Keratinocyte (primary cell): Measurements from ENCODE around the gene TSEN34.
"Not testable (repeated sequence)": the region's sequence is repeated elsewhere in the genome, so short reads cannot be mapped to it uniquely, and the experiment has no call there.

Experiments used
- CTCF ChIP-seq, 3 experiments: IDR thresholded peaks in 1 of 3; conservative IDR thresholded peaks in 1 of 3; optimal IDR thresholded peaks in 1 of 3; 2 replicates in 2 of 3; 3 replicates in 1 of 3; pipeline versions ENCODE3 to v1.5.1; 2011; ENCODE audit warnings: low read length in 3 of 3, mild to moderate bottlenecking in 3 of 3, moderate library complexity in 2 of 3, control low read depth in 1 of 3, inconsistent platforms in 1 of 3; ENCODE audit not compliant: insufficient read depth in 2 of 3; ENCODE audit errors: extremely low read depth in 1 of 3
- EZH2 ChIP-seq: IDR thresholded peaks from one replicate; pipeline ENCODE4 v1.6.1; 2012; ENCODE audit warnings: inconsistent platforms, mild to moderate bottlenecking, low read length, moderate library complexity

DNA sequence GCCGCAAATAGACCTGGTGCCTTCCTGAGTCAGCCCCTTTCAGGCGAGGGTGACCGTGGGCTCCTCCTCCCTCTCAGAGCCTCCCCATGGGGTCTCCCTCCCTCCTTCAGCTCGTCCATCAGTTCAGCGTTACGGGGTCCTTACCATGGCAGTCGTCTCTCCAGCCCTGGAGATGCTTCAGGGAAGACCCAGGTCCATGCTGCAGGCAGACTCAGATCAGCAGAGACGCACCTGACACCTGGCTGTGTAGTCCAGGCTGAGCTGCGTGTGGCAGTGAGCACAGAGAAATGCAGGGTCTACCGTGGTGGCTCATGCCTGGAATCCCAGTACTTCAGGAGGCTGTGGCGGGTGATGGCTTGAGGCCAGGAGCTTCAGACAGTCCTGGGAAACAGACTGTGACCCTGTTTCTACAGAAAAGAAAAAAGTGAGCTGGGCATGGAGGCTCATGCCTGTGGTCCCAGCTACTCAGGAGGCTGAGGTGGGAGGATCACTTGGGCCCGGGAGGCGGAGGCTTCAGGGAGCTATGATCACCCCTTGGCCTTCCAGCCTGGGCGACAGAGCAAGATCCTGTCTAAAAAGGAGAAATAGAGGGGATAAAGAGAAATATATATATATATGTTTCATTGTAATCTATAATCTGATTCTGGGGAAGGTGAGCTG is 32.3 kb downstream of the TSEN34 start:
- not testable (repeated sequence) for TF ChIP-seq CTCF (optimal IDR thresholded peaks at IDR 0.05 in 1 of 3, IDR thresholded peaks at IDR 0.05 in 1 of 3, conservative IDR thresholded peaks at IDR 0.05 in 1 of 3; ENCODE audit: extremely low read depth in 1 of 3, insufficient read depth in 2 of 3, low read length in 3 of 3); EZH2
